Glutamatergic neuron (in vitro differentiated cells): ENCODE measurements around the gene OR4K14. TPM values are rescaled to one million over a fixed set of nuclear protein-coding genes. Genes with fewer than 3 reads are reported as not detected.

Experiments
- DNase-seq: peaks from one replicate; pipeline ENCODE4 v3.0.0; 2022
- H3K27ac Mint-ChIP-seq: one replicate; pipeline ENCODE4 v1.8.0; 2020; ENCODE audit warnings: mild to moderate bottlenecking, mixed read lengths, inconsistent platforms; ENCODE audit not compliant: unreplicated experiment
- H3K27me3 Mint-ChIP-seq: one replicate; pipeline ENCODE4 v1.8.0; 2020; ENCODE audit warnings: mild to moderate bottlenecking, moderate library complexity, mixed read lengths, inconsistent platforms; ENCODE audit not compliant: unreplicated experiment
- H3K36me3 Mint-ChIP-seq: one replicate; pipeline ENCODE4 v1.8.0; 2020; ENCODE audit warnings: mild to moderate bottlenecking, mixed read lengths, inconsistent platforms; ENCODE audit not compliant: unreplicated experiment
- H3K4me1 Mint-ChIP-seq: one replicate; pipeline ENCODE4 v1.8.0; 2020; ENCODE audit warnings: mild to moderate bottlenecking, low read depth, mixed read lengths, inconsistent platforms; ENCODE audit not compliant: unreplicated experiment
- H3K4me3 Mint-ChIP-seq: one replicate; pipeline ENCODE4 v1.8.0; 2020; ENCODE audit warnings: mild to moderate bottlenecking, mixed read lengths, inconsistent platforms; ENCODE audit not compliant: unreplicated experiment
- H3K9me3 Mint-ChIP-seq: one replicate; pipeline ENCODE4 v1.8.0; 2020; ENCODE audit warnings: mild to moderate bottlenecking, moderate library complexity, mixed read lengths, inconsistent platforms; ENCODE audit not compliant: unreplicated experiment
- CTCF ChIP-seq: fragments of 200-600 bp; sonication (generic); IDR thresholded peaks from one replicate; pipeline ENCODE4 v1.5.0; 2021; ENCODE audit not compliant: partially characterized antibody, unreplicated experiment
- total RNA-seq: library from RNA; stranded (reverse); fragmentation: NEBNext Ultra II Directional; extraction: Animal tissue kit (Norgen Biotek cat#: 25700); gene quantifications from one replicate; pipeline ENCODE4 v1.2.1, GENCODE V29; 2021; ENCODE audit not compliant: unreplicated experiment

OR4K14 gene
- total RNA-seq, 1 donor from 2014 or later: not detected

- peaks cover 7% of the 10 kb centered on the region for H3K36me3 Mint-ChIP-seq
- H3K27ac Mint-ChIP-seq: no peak overlapping the region
- no peak for TF ChIP-seq CTCF
- H3K4me3 Mint-ChIP-seq: no peak overlapping the region
- H3K27me3 Mint-ChIP-seq: no peaks in the 10 kb centered on the region
- DNase-seq: no peak
- peaks cover 5% of the 10 kb centered on the region for H3K9me3 Mint-ChIP-seq
- no peaks in the 10 kb centered on the region for H3K4me1 Mint-ChIP-seq
Observed at GRCh38 chr14:20035449-20035848, 16.3 kb upstream of the OR4K14 start.

DNA sequence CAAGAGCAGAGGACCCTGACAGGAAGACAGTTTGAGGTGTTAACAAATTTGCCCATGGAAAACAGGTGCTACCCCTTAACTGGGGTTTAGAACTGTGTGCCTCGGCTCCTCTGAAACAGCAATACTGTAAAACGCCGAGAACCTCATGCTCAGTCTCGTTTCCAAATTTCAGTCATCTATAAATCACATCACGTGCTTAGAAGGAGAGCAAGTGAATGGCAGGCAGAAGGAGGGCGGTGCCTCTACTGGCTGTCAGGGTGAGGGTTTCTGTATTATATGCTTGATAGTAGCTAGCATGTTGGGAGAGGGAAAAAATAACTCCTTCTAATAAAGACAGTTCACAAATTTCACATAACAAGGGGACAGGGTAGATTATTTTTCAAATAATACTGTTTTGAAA, 12.0 kb upstream of the OR4K14 start:
- Mint-ChIP-seq H3K27me3 (no peaks in the 10 kb centered on the region), H3K36me3 (peaks cover 7% of the 10 kb centered on the region), H3K4me3 (no peak overlapping the region), H3K9me3 (peaks cover 7% of the 10 kb centered on the region), H3K27ac (no peak overlapping the region), H3K4me1 (no peaks in the 10 kb centered on the region)
- no peak for TF ChIP-seq CTCF
- DNase-seq: no peak

- Mint-ChIP-seq H3K4me1 (no peaks in the 10 kb centered on the region), H3K27ac (no peak overlapping the region), H3K36me3 (no peaks in the 10 kb centered on the region), H3K9me3 (peaks cover 9% of the 10 kb centered on the region), H3K4me3 (no peak overlapping the region), H3K27me3 (no peaks in the 10 kb centered on the region)
- no peak for TF ChIP-seq CTCF
- DNase-seq: no peak
Observed at GRCh38 chr14:20008156-20008555, 11.0 kb downstream of the OR4K14 start.

GRCh38 chr14:20002319-20002718, 16.8 kb downstream of the OR4K14 start:
- H3K4me3 Mint-ChIP-seq: no peak overlapping the region
- no peaks in the 10 kb centered on the region for H3K4me1 Mint-ChIP-seq
- no peaks in the 10 kb centered on the region for H3K27me3 Mint-ChIP-seq
- no peak for DNase-seq
- peaks cover 7% of the 10 kb centered on the region for H3K9me3 Mint-ChIP-seq
- no peak overlapping the region for H3K27ac Mint-ChIP-seq
- H3K36me3 Mint-ChIP-seq: no peaks in the 10 kb centered on the region
- no peak for TF ChIP-seq CTCF

DNA sequence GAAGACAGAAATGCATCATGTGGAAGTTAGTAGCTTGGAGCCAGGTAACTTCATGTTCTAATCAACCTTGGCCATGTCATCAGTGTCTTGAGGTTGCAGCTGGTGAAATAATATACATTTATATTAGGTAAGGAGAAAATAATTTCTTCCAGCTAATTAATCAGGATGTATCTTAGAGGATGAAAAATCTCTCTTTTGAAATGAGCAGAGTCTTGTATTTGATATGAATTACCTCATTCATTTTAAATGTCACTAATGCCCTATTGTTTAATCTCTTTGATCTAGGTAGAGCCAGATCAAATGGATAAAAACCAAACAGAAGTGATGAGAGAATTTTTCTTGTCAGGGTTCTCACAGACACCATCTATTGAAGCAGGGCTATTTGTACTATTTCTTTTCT, 17.2 kb downstream of the OR4K14 start, which contains the start of gene OR4Q2:
Gene OR4Q2, plus strand, starts transcription at position 301 of the 400 bp plus-strand sequence.
- H3K4me3 Mint-ChIP-seq: no peak within 1 kb of the TSS
- peaks cover 4% of the 10 kb centered on the region for H3K9me3 Mint-ChIP-seq
- H3K27ac Mint-ChIP-seq: no peak within 1 kb of the TSS
- DNase-seq: no peak
- no peaks in the 10 kb centered on the region for H3K27me3 Mint-ChIP-seq
- no peaks in the 10 kb centered on the region for H3K36me3 Mint-ChIP-seq
- TF ChIP-seq CTCF: no peak
- no peaks in the 10 kb centered on the region for H3K4me1 Mint-ChIP-seq
